ENCODE results near the gene POLA1.

GRCh38 chrX:24899391-24899790 lies 205.7 kb downstream of the POLA1 start:
- TF ChIP-seq CTCF (IDR thresholded peaks at IDR 0.05): no peak
- TF ChIP-seq POLR2A (IDR thresholded peaks at IDR 0.05): no peak

All from heart left ventricle (tissue), 13 donors.